ENCODE measurements around the gene BBLN. TPM values are rescaled to one million over a fixed set of nuclear protein-coding genes. Genes with fewer than 3 reads are reported as not detected.

The BBLN gene
- total and polyA plus RNA-seq, 11 donors = 29.9 to 280 (median 47.3) TPM

- peaks cover 11 to 96% (median 71%) of the 10 kb centered on the region in 9 donors for H3K36me3 ChIP-seq
- peaks cover 0 to 4% (median 0%) of the 10 kb centered on the region in 12 donors for H3K9me3 ChIP-seq
- H3K27ac ChIP-seq = no peak overlapping the region
- DNase-seq (no peak), ATAC-seq (no peak)
- WGBS, 4 donors = 77 to 92% (median 84%) methylated on average over 8 of the region's 8 CpGs
- TF ChIP-seq POLR2A (IDR thresholded peaks at IDR 0.05) = no peak
- TF ChIP-seq CTCF (IDR thresholded peaks at IDR 0.05) = no peak
- no peak overlapping the region for H3K4me3 ChIP-seq
- H3K27me3 ChIP-seq = no peaks in the 10 kb centered on the region
- intact Hi-C loops (cut with DNase I) = no loop called here
- H3K4me1 ChIP-seq = no peaks in the 10 kb centered on the region
Observed at GRCh38 chr9:128175102-128175563, 15.1 kb downstream of the BBLN start.

- DNase-seq (no peak), ATAC-seq (no peak)
- TF ChIP-seq POLR2A (IDR thresholded peaks at IDR 0.05) (no peak), CTCF (IDR thresholded peaks at IDR 0.05) (no peak)
- no peaks in the 10 kb centered on the region for H3K27me3 ChIP-seq
- no peak overlapping the region for H3K4me3 ChIP-seq
- H3K9me3 ChIP-seq = peaks cover 0 to 4% (median 0%) of the 10 kb centered on the region in 12 donors
- H3K4me1 ChIP-seq = no peaks in the 10 kb centered on the region
- intact Hi-C loops (cut with DNase I) = no loop called here
- 89 to 100% (median 95%) methylated on average over 2 of the region's 2 CpGs for WGBS, 4 donors
- no peak overlapping the region for H3K27ac ChIP-seq
- peaks cover 11 to 95% (median 71%) of the 10 kb centered on the region in 9 donors for H3K36me3 ChIP-seq
Observed at GRCh38 chr9:128175726-128176125, 15.7 kb downstream of the BBLN start.

GRCh38 chr9:128178806-128179431, 18.9 kb downstream of the BBLN start:
- Histone ChIP-seq H3K4me3 (no peak overlapping the region), H3K36me3 (peaks cover 11 to 90% (median 85%) of the 10 kb centered on the region in 9 donors), H3K4me1 (no peaks in the 10 kb centered on the region), H3K27me3 (no peaks in the 10 kb centered on the region), H3K9me3 (peaks cover 0 to 4% (median 0%) of the 10 kb centered on the region in 12 donors), H3K27ac (no peak overlapping the region)
- DNase-seq (no peak), ATAC-seq (no peak)
- no peak for TF ChIP-seq CTCF (IDR thresholded peaks at IDR 0.05)
- intact Hi-C loops (cut with DNase I) = no loop called here
- WGBS, 4 donors = 98 to 99% (median 98%) methylated on average over 10 to 11 of the region's 11 CpGs

GRCh38 chr9:128180001-128180400, 19.9 kb downstream of the BBLN start:
- H3K4me1 ChIP-seq = no peaks in the 10 kb centered on the region
- intact Hi-C loops (cut with DNase I) = loop anchor here in 1 of 10 donors (10.0 kb wide), 1 partner anchor 145 kb away; the partner anchor contains the start of genes COQ4 and TRUB2
- TF ChIP-seq POLR2A (IDR thresholded peaks at IDR 0.05) (no peak), CTCF (IDR thresholded peaks at IDR 0.05) (no peak)
- H3K27ac ChIP-seq = no peak overlapping the region
- no peak overlapping the region for H3K4me3 ChIP-seq
- H3K9me3 ChIP-seq = peaks cover 0 to 4% (median 0%) of the 10 kb centered on the region in 12 donors
- ATAC-seq (no peak), DNase-seq (no peak)
- peaks cover 11 to 90% (median 85%) of the 10 kb centered on the region in 9 donors for H3K36me3 ChIP-seq
- WGBS, 4 donors = 94 to 96% (median 95%) methylated on average over 7 to 8 of the region's 8 CpGs
- H3K27me3 ChIP-seq = no peaks in the 10 kb centered on the region
